Prostate gland (tissue), 2 donors: ENCODE measurements around the gene PGBD5. TPM values are rescaled to one million over a fixed set of nuclear protein-coding genes. Genes with fewer than 3 reads are reported as not detected.

Source experiments
- DNase-seq: peaks from one replicate; pipeline ENCODE4 v3.0.0-alpha.2; 2019; ENCODE audit warnings: low spot score
- H3K27ac ChIP-seq, 2 donors: fragments of 200-600 bp; sonication (generic); 2 replicates each; pipeline ENCODE4 v1.5.1; 2017 to 2019
- H3K27me3 ChIP-seq: fragments of 200-600 bp; sonication (generic); replicated peaks from 2 replicates; pipeline ENCODE4 v1.5.1; 2019; ENCODE audit not compliant: insufficient read depth
- H3K36me3 ChIP-seq, 2 donors: fragments of 200-600 bp; sonication (generic); 1 replicate in 1 of 2; 2 replicates in 1 of 2; pipeline versions ENCODE4 v1.5.1 to v1.8.1; 2017 to 2019
- H3K4me1 ChIP-seq: fragments of 200-600 bp; sonication (generic); replicated peaks from 2 replicates; pipeline ENCODE4 v1.5.1; 2019
- H3K4me3 ChIP-seq, 2 donors: fragments of 200-600 bp; sonication (generic); 2 replicates each; pipeline ENCODE4 v1.5.1; 2017 to 2019
- H3K9me3 ChIP-seq: fragments of 200-600 bp; sonication (generic); 2 replicates; pipeline ENCODE4 v1.5.1; 2017
- CTCF ChIP-seq, 4 experiments: fragments of 200-600 bp in 2 of 4; fragments of 450-650 bp in 2 of 4; sonication (generic) in 2 of 4; IDR thresholded peaks; 1 replicate in 3 of 4; 2 replicates in 1 of 4; pipeline ENCODE4 v1.5.1; 2016 to 2019; ENCODE audit warnings: antibody characterized with exemption in 4 of 4, mild to moderate bottlenecking in 2 of 4, moderate library complexity in 2 of 4
- POLR2A ChIP-seq: fragments of 450-650 bp; IDR thresholded peaks from one replicate; pipeline ENCODE4 v1.6.1; 2016; ENCODE audit warnings: antibody characterized with exemption, mild to moderate bottlenecking
- POLR2AphosphoS5 ChIP-seq: sonication (generic); formaldehyde crosslinking; IDR thresholded peaks from one replicate; pipeline ENCODE4 v1.6.1; 2017; ENCODE audit warnings: antibody characterized with exemption
- WGBS: methylation state at CpG from one replicate; pipeline ENCODE4 v1.1.5; 2018; 5-methylcytosine and 5-hydroxymethylcytosine counted together
- intact Hi-C: fragments of 100-400 bp; cut with DNase I; formaldehyde crosslinking; loops from one replicate; pipeline ENCODE4 v1.14.2; 2022
- total RNA-seq, 2 donors: library from RNA; depleted of rRNA; stranded (reverse); fragments of >200 nt; gene quantifications; one replicate each; pipeline ENCODE4 v1.1.0, GENCODE V29; 2016

PGBD5 gene
- total RNA-seq, 2 donors from 2014 or later, result 0.55 to 8.8 TPM

GRCh38 chr1:230425252-230426091, 660 bp downstream of the PGBD5 start:
- Histone ChIP-seq H3K27ac (no peak overlapping the region), H3K36me3 (no peaks in the 10 kb centered on the region), H3K9me3 (no peaks in the 10 kb centered on the region), H3K4me3 (peak overlapping the region; percentile 42 to 46), H3K4me1 (no peaks in the 10 kb centered on the region), H3K27me3 (no peaks in the 10 kb centered on the region)
- intact Hi-C loops, result no loop called here
- 1% methylated on average over 35 of the region's 108 CpGs for WGBS
- no peak for DNase-seq
- no peak for TF ChIP-seq POLR2A
- no peak for TF ChIP-seq CTCF (IDR thresholded peaks at IDR 0.05)
- no peak for TF ChIP-seq POLR2AphosphoS5

DNA sequence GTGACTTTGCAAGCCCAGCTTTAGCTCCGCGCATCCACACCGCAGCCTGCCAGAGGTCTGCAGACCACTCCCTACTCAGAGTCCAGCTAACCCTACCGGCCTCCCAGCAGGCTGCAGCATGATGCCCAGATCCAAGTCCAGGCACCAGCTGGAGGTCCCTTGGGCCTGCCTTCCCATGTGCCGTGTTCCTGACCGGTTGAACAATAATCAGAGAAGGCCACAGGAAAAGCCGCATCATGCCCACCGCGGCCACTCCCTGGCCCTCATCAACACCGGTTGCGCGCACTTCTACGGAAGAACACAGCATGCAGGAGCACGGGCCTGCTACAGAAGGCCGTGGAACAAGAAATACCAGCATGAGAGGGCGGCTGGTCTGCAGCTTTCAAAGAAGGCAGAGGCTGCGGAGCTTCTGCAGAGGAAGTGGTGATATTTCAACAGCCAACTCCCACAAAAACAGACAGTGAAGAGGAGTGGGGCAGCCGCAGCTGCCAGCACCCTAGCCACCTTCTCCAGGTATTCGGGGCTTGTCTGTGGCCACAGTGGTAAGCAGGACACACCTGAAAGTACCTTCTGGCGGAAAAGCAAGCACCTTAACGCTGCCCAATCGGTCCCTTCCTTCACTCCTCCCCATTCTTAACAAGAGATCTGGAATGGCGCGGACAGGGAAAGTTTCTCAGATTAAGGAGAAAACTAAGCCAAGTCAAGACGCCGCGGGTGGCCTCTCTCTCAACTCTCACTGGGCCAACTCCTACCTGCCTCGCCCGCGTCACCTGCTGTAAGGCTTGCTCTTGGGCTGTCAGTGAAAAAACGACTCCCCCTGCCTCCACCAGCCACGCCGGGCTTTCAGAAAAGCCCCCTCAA, 1.5 kb downstream of the PGBD5 start:
- no peaks in the 10 kb centered on the region for H3K36me3 ChIP-seq
- H3K27me3 ChIP-seq, result no peaks in the 10 kb centered on the region
- intact Hi-C loops, result no loop called here
- 6% methylated on average over 33 of the region's 33 CpGs for WGBS
- peak overlapping the region; percentile 42 to 46 for H3K4me3 ChIP-seq
- no peak overlapping the region for H3K27ac ChIP-seq
- DNase-seq, result peak; percentile 34
- TF ChIP-seq POLR2A, result no peak
- TF ChIP-seq CTCF (IDR thresholded peaks at IDR 0.05), result no peak
- TF ChIP-seq POLR2AphosphoS5, result no peak
- H3K9me3 ChIP-seq, result no peaks in the 10 kb centered on the region
- no peaks in the 10 kb centered on the region for H3K4me1 ChIP-seq

- Histone ChIP-seq H3K27me3 (no peaks in the 10 kb centered on the region), H3K4me1 (no peaks in the 10 kb centered on the region), H3K4me3 (no peak overlapping the region), H3K36me3 (no peaks in the 10 kb centered on the region), H3K27ac (no peak overlapping the region), H3K9me3 (no peaks in the 10 kb centered on the region)
- no peak for DNase-seq
- intact Hi-C loops, result no loop called here
- WGBS, result 34% methylated on average over 4 of the region's 4 CpGs
- TF ChIP-seq POLR2AphosphoS5 (no peak), POLR2A (no peak), CTCF (IDR thresholded peaks at IDR 0.05) (no peak)
These were observed 2.2 kb downstream of the PGBD5 start for GRCh38 chr1:230423951-230424350.

DNA sequence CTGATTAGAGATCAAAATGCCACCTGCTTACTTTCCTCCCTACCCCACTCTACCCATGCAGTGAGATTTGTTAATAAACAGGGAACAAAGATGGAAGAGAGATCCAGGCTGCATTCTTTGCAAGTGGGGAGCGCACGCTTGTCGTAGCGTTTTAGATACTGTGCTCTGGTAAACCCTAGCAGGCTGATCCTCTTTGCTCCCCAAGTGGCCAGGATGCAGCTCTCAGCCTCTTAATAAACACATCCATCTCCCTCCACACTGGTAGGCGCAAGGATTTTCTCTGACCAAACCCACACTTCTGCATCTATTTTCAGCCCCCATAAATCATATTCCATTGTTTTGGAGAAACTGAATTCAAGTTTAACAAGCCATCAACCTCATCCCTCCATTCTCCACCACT, 2.9 kb downstream of the PGBD5 start:
- intact Hi-C loops, result no loop called here
- Histone ChIP-seq H3K9me3 (no peaks in the 10 kb centered on the region), H3K36me3 (no peaks in the 10 kb centered on the region), H3K4me3 (no peak overlapping the region), H3K27me3 (no peaks in the 10 kb centered on the region), H3K4me1 (no peaks in the 10 kb centered on the region), H3K27ac (no peak overlapping the region)
- DNase-seq, result no peak
- TF ChIP-seq CTCF (IDR thresholded peaks at IDR 0.05), result no peak
- no peak for TF ChIP-seq POLR2AphosphoS5
- TF ChIP-seq POLR2A, result no peak
- WGBS, result 69% methylated on average over 5 of the region's 5 CpGs
